Kidney epithelial cell (primary cell): ENCODE data around the gene SLC22A14. TPM values are rescaled to one million over a fixed set of nuclear protein-coding genes. Genes with fewer than 3 reads are reported as not detected.

Experiments
- DNase-seq: peaks from one replicate; pipeline ENCODE4 v3.0.0-alpha.2; 2010; ENCODE audit warnings: low read depth
- H3K27me3 ChIP-seq: 2 replicates; pipeline ENCODE4 v1.6.0; 2011; ENCODE audit warnings: low read length; ENCODE audit not compliant: control insufficient read depth, insufficient read depth
- H3K36me3 ChIP-seq: 2 replicates; pipeline ENCODE4 v1.5.1; 2011; ENCODE audit warnings: low read length; ENCODE audit not compliant: control insufficient read depth, insufficient read depth
- H3K4me3 ChIP-seq: 2 replicates; pipeline ENCODE4 v1.5.1; 2011; ENCODE audit warnings: low read depth, mild to moderate bottlenecking, control low read depth, low read length
- total RNA-seq: library from RNA; depleted of rRNA; stranded (reverse); fragments of >200 nt; gene quantifications from 2 replicates; pipeline ENCODE4 v1.2.3, GENCODE V29; 2015
- TF ChIP-seq, protein P1 (sequence below): IDR thresholded peaks from 2 replicates; pipeline ENCODE4 v1.5.1; 2011; ENCODE audit warnings: mild to moderate bottlenecking, moderate library complexity, low read length, control low read depth, inconsistent platforms; ENCODE audit not compliant: insufficient read depth, poor library complexity, severe bottlenecking

Gene SLC22A14
- total RNA-seq, 1 donor from 2014 or later: 0.58 TPM

DNA sequence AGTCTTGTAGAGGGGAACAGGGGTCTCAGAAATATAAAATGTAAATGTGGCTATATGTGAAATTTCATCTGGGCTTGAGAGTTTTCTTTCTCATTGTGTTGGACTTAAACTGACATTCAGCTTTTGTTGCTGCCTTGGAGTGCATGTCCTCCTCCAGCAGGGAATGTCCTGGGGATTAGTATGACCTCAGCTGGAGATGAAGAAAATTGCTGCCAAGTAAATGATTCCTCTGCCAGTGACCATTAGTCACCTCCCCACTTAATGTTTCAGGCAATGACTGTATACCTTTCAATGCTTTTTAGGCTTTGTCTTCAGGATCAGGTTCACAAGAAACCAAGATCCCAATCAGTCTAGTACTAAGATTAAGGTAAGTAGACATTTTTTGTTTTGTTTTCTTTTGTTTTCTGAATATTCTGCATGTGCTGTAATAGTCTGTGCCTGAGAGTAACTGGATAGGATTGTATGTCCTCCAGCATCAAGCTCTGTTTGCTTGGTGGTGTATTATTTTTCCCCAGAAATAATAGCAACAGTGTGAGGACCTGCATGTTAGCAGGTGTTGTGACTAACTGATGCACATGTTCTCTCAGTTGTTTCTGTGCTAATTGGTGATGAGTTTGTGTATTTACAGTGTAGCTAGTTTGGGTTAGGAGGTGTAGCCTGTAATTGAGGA, 34.6 kb upstream of the SLC22A14 start:
- H3K27me3 ChIP-seq: no peaks in the 10 kb centered on the region
- no peaks in the 10 kb centered on the region for H3K36me3 ChIP-seq
- no peak overlapping the region for H3K4me3 ChIP-seq
- DNase-seq: peak; percentile 84
- TF ChIP-seq, protein P1, sequence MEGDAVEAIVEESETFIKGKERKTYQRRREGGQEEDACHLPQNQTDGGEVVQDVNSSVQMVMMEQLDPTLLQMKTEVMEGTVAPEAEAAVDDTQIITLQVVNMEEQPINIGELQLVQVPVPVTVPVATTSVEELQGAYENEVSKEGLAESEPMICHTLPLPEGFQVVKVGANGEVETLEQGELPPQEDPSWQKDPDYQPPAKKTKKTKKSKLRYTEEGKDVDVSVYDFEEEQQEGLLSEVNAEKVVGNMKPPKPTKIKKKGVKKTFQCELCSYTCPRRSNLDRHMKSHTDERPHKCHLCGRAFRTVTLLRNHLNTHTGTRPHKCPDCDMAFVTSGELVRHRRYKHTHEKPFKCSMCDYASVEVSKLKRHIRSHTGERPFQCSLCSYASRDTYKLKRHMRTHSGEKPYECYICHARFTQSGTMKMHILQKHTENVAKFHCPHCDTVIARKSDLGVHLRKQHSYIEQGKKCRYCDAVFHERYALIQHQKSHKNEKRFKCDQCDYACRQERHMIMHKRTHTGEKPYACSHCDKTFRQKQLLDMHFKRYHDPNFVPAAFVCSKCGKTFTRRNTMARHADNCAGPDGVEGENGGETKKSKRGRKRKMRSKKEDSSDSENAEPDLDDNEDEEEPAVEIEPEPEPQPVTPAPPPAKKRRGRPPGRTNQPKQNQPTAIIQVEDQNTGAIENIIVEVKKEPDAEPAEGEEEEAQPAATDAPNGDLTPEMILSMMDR: peak; percentile 42

DNA sequence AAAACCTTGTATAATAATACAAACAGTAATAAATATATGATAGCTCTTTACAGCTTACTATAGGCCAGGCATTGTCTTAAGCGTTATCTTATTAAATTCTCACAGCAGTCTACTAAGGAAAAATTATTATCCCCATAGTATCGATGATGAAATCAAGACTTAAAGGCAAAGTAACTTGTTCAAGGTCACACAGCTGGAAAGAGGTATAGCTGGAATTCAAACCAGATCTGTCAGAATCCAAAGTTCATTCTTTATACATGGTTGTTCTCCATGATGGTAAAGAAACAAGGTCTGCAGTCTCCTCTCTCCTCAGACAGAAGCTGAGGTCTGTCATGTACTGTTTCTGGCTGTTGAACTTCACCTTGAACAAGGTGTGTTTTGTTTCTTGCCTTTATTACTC, 31.9 kb upstream of the SLC22A14 start:
- no peak for DNase-seq
- Histone ChIP-seq H3K4me3 (no peak overlapping the region), H3K36me3 (no peaks in the 10 kb centered on the region), H3K27me3 (no peaks in the 10 kb centered on the region)
- TF ChIP-seq, protein P1: no peak

GRCh38 chr3:38251197-38251596, 30.9 kb upstream of the SLC22A14 start:
- Histone ChIP-seq H3K27me3 (no peaks in the 10 kb centered on the region), H3K4me3 (no peak overlapping the region), H3K36me3 (no peaks in the 10 kb centered on the region)
- DNase-seq: no peak
- TF ChIP-seq, protein P1: no peak

DNA sequence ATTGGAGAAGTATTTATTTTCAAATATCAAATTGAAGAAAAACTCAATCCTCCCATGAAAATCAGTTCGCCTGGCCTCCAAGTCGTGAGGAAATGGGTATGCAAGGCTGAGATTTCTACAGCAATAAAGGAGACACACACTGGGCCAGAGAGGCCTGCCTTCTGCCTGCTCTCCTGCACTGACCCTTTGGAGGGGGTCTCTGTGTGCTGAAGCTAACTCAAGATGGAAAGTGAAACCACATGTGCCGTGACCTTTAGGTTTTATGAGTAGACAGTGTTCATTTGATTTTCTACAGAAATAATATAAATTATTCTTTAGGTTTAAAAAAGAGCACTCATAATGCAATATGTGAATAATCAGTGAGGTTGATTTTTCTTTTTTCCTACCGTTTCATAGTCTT, 28.4 kb upstream of the SLC22A14 start:
- Histone ChIP-seq H3K27me3 (no peaks in the 10 kb centered on the region), H3K4me3 (no peak overlapping the region), H3K36me3 (no peaks in the 10 kb centered on the region)
- no peak for DNase-seq
- TF ChIP-seq, protein P1: no peak

GRCh38 chr3:38254872-38255271, 27.2 kb upstream of the SLC22A14 start:
- no peak for DNase-seq
- Histone ChIP-seq H3K27me3 (no peaks in the 10 kb centered on the region), H3K36me3 (no peaks in the 10 kb centered on the region), H3K4me3 (no peak overlapping the region)
- TF ChIP-seq, protein P1: no peak

- DNase-seq: no peak
- H3K36me3 ChIP-seq: no peaks in the 10 kb centered on the region
- H3K27me3 ChIP-seq: no peaks in the 10 kb centered on the region
- no peak overlapping the region for H3K4me3 ChIP-seq
- TF ChIP-seq, protein P1: no peak
These were observed 26.5 kb upstream of the SLC22A14 start for GRCh38 chr3:38255627-38256026.
